MM.1S (cell line): ENCODE results near the gene C12orf50.

ENCODE experiments used
- CTCF ChIP-seq: fragments of 300-600 bp; sonication (generic); IDR thresholded peaks from 2 replicates; pipeline ENCODE4 v1.5.1; 2016; ENCODE audit warnings: antibody characterized with exemption, low read length, mixed read lengths
- EZH2phosphoT487 ChIP-seq: fragments of 300-600 bp; sonication (generic); IDR thresholded peaks from 2 replicates; pipeline ENCODE4 v1.6.1; 2018; ENCODE audit warnings: antibody characterized with exemption, low read length

DNA sequence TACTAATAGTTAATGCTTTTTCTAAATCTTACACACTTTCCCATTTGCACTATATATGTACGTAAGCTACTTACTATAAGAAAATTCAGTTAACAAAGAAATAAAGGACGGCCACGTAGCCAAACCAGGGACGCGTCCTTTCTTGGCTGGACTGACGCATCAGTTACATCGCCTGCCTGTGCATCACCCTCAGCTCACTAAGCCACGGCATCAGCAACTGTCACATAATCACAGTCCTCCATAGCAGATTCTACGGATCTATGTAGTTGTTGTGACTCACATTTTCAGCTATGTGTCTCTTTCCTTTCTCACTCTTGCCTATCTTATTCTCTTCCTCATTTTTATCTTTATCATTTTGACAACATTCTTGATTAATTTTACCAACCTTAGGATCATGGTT, 38.1 kb upstream of the C12orf50 start:
- no peak for TF ChIP-seq EZH2phosphoT487
- no peak for TF ChIP-seq CTCF
